ENCODE results near the gene ING3. TPM values are rescaled to one million over a fixed set of nuclear protein-coding genes. Genes with fewer than 3 reads are reported as not detected.

Gene ING3
- total RNA-seq, 1 experiment from 2014 or later = 12.6 TPM

DNA sequence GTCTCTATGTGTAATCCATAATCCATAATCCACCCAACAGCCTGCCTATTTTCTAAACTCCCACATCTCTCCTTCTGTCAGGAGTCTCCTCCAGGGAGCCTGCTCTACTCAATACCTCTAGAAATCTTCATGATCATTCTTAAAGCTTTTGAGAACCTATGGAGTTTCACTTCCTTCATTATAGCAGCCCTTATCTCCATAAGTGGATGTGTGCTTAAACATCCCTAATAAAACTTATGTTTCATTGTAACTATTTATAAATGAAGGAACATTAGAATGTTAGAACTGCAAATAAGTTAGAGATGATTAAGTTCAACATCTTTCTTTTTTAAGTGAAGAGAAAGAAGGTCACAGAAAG lies 46.4 kb downstream of the ING3 start:
- no peaks in the 10 kb centered on the region for H3K36me3 Mint-ChIP-seq

DNA sequence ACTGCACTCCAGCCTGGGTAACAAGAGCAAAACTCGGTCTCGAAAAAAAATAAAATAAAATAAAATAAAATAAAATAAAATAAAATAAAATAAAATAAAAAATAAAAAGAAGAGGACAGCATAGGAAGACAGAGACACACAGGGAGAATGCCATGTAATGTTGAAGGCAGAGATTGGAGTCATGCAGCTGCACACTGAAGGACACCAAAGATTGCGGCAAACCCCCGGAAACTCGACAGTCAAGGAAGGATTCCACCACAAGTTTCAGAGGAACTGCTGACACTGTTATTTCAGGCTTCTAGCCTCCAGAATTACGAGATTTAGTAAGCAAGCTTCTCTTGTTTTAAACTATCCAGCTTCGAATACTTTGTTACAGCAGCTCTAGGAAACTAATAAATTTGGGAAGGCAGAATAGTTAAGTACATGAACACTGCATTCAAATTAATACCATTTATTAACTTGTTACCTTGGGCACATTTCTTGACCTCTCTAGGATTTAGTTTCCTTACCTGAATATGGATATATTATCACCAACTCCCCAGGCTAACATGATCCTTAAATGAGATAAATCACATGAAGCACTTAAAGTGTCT lies 47.4 kb downstream of the ING3 start:
- H3K4me1 Mint-ChIP-seq = peaks cover 11% of the 10 kb centered on the region
- ATAC-seq = no peak
- POLR2A ChIA-PET = no interaction called here
- H3K36me3 Mint-ChIP-seq = no peaks in the 10 kb centered on the region
- no peak for DNase-seq (ENCODE audit: low spot score)
- no peak overlapping the region for H3K27ac Mint-ChIP-seq
- no peaks in the 10 kb centered on the region for H3K9me3 Mint-ChIP-seq
- TF ChIP-seq HMGA2 (CRISPR knock-in tag; IDR thresholded peaks at IDR 0.05) = peak; percentile 72
- TF ChIP-seq, protein P1, sequence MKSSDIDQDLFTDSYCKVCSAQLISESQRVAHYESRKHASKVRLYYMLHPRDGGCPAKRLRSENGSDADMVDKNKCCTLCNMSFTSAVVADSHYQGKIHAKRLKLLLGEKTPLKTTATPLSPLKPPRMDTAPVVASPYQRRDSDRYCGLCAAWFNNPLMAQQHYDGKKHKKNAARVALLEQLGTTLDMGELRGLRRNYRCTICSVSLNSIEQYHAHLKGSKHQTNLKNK (CRISPR knock-in tag; IDR thresholded peaks at IDR 0.05) = no peak
- no peaks in the 10 kb centered on the region for H3K27me3 Mint-ChIP-seq (ENCODE audit: low read depth)
- no peak overlapping the region for H3K4me3 Mint-ChIP-seq
- CTCF ChIA-PET = interaction anchor here (1.2 kb wide), 1 partner anchor 10 kb away, joined by 3 read pairs; the partner anchor contains the start of gene CPED1

More for the DNA sequence above, 46.4 kb downstream of the ING3 start:
- DNase-seq (ENCODE audit: low spot score) (no peak), ATAC-seq (no peak)
- H3K4me1 Mint-ChIP-seq = peaks cover 9% of the 10 kb centered on the region
- no peak overlapping the region for H3K4me3 Mint-ChIP-seq
- H3K27me3 Mint-ChIP-seq (ENCODE audit: low read depth) = no peaks in the 10 kb centered on the region
- H3K9me3 Mint-ChIP-seq = no peaks in the 10 kb centered on the region
- TF ChIP-seq TCF7 (CRISPR knock-in tag; IDR thresholded peaks at IDR 0.05; ENCODE audit: low read depth) (no peak), ZNF423 (CRISPR knock-in tag; IDR thresholded peaks at IDR 0.05) (no peak)
- TF ChIP-seq, protein P2, sequence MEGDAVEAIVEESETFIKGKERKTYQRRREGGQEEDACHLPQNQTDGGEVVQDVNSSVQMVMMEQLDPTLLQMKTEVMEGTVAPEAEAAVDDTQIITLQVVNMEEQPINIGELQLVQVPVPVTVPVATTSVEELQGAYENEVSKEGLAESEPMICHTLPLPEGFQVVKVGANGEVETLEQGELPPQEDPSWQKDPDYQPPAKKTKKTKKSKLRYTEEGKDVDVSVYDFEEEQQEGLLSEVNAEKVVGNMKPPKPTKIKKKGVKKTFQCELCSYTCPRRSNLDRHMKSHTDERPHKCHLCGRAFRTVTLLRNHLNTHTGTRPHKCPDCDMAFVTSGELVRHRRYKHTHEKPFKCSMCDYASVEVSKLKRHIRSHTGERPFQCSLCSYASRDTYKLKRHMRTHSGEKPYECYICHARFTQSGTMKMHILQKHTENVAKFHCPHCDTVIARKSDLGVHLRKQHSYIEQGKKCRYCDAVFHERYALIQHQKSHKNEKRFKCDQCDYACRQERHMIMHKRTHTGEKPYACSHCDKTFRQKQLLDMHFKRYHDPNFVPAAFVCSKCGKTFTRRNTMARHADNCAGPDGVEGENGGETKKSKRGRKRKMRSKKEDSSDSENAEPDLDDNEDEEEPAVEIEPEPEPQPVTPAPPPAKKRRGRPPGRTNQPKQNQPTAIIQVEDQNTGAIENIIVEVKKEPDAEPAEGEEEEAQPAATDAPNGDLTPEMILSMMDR (IDR thresholded peaks at IDR 0.05) = no peak
- ChIA-PET CTCF (no interaction called here), POLR2A (no interaction called here)
- no peak overlapping the region for H3K27ac Mint-ChIP-seq

DNA sequence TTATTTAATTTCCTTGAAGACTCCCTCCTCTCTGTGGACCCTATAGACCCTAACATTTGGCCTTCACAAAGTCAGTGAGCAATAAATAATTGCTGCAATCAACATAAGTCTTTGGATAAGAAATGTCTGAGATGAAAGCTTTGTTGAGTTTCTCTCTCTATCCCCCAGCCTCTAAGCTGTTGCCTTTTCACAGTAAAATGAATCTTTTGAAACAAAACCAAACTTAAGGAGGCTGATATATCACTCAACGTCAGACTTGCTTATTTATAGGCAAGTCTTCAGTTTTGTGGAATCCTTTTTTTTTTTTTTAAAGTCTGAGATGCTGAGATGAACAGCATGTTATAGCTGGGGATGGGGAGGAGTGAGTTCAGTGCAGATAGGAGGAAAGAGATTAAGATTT lies 47.9 kb downstream of the ING3 start:
- Mint-ChIP-seq H3K27me3 (ENCODE audit: low read depth) (no peaks in the 10 kb centered on the region), H3K9me3 (no peaks in the 10 kb centered on the region), H3K4me3 (no peak overlapping the region), H3K27ac (no peak overlapping the region), H3K4me1 (peaks cover 15% of the 10 kb centered on the region), H3K36me3 (no peaks in the 10 kb centered on the region)
- no peak for TF ChIP-seq FOXJ3 (CRISPR knock-in tag; IDR thresholded peaks at IDR 0.05; ENCODE audit: borderline replicate concordance)
- TF ChIP-seq, protein P3, sequence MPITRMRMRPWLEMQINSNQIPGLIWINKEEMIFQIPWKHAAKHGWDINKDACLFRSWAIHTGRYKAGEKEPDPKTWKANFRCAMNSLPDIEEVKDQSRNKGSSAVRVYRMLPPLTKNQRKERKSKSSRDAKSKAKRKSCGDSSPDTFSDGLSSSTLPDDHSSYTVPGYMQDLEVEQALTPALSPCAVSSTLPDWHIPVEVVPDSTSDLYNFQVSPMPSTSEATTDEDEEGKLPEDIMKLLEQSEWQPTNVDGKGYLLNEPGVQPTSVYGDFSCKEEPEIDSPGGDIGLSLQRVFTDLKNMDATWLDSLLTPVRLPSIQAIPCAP (CRISPR knock-in tag; IDR thresholded peaks at IDR 0.05) = no peak
- ATAC-seq (no peak), DNase-seq (ENCODE audit: low spot score) (no peak)
- POLR2A ChIA-PET = no interaction called here
- CTCF ChIA-PET = interaction anchor here (1.2 kb wide), 1 partner anchor 10 kb away, joined by 3 read pairs; the partner anchor contains the start of gene CPED1

DNA sequence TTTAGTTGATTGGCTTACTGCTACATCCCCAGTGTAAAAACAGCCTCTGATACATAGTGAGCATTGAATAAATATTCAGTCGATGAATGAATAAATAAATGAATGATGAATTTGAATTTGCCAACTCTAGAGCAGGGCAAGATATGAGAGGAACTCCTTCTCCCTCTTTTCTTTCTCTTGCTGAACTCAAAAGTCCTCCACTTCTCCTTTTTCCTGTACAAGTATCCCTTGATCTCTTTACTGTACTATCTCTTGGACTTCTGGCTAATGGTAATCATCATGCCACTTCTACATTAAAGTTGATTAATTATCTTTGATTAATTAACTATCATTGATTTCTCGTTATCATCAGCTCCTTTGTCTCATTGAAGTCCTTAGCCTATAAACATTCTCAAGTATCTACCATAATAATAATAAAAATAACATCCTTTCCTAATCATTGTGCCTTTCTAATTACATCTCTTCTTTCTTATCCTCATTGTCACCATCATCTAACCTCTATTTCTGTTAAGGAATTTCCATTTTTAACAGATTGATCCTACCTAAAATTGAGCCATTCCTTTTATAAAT lies 48.5 kb downstream of the ING3 start:
- peaks cover 14% of the 10 kb centered on the region for H3K4me1 Mint-ChIP-seq
- TF ChIP-seq TEAD1 (CRISPR knock-in tag; IDR thresholded peaks at IDR 0.05) = no peak
- TF ChIP-seq MYBL2 (CRISPR knock-in tag; IDR thresholded peaks at IDR 0.05) = no peak
- TF ChIP-seq, protein P4, sequence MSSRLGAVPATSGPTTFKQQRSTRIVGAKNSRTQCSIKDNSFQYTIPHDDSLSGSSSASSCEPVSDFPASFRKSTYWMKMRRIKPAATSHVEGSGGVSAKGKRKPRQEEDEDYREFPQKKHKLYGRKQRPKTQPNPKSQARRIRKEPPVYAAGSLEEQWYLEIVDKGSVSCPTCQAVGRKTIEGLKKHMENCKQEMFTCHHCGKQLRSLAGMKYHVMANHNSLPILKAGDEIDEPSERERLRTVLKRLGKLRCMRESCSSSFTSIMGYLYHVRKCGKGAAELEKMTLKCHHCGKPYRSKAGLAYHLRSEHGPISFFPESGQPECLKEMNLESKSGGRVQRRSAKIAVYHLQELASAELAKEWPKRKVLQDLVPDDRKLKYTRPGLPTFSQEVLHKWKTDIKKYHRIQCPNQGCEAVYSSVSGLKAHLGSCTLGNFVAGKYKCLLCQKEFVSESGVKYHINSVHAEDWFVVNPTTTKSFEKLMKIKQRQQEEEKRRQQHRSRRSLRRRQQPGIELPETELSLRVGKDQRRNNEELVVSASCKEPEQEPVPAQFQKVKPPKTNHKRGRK (CRISPR knock-in tag; IDR thresholded peaks at IDR 0.05; ENCODE audit: borderline replicate concordance) = no peak
- no peak for TF ChIP-seq TCF7 (CRISPR knock-in tag; IDR thresholded peaks at IDR 0.05; ENCODE audit: low read depth)
- TF ChIP-seq, protein P5, sequence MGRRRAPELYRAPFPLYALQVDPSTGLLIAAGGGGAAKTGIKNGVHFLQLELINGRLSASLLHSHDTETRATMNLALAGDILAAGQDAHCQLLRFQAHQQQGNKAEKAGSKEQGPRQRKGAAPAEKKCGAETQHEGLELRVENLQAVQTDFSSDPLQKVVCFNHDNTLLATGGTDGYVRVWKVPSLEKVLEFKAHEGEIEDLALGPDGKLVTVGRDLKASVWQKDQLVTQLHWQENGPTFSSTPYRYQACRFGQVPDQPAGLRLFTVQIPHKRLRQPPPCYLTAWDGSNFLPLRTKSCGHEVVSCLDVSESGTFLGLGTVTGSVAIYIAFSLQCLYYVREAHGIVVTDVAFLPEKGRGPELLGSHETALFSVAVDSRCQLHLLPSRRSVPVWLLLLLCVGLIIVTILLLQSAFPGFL (CRISPR knock-in tag; IDR thresholded peaks at IDR 0.05; ENCODE audit: borderline replicate concordance) = no peak
- no peak for TF ChIP-seq FOXJ3 (CRISPR knock-in tag; IDR thresholded peaks at IDR 0.05; ENCODE audit: borderline replicate concordance)
- TF ChIP-seq, protein P6, sequence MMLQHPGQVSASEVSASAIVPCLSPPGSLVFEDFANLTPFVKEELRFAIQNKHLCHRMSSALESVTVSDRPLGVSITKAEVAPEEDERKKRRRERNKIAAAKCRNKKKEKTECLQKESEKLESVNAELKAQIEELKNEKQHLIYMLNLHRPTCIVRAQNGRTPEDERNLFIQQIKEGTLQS (CRISPR knock-in tag; conservative IDR thresholded peaks at IDR 0.05) = no peak
- TF ChIP-seq, protein P7, sequence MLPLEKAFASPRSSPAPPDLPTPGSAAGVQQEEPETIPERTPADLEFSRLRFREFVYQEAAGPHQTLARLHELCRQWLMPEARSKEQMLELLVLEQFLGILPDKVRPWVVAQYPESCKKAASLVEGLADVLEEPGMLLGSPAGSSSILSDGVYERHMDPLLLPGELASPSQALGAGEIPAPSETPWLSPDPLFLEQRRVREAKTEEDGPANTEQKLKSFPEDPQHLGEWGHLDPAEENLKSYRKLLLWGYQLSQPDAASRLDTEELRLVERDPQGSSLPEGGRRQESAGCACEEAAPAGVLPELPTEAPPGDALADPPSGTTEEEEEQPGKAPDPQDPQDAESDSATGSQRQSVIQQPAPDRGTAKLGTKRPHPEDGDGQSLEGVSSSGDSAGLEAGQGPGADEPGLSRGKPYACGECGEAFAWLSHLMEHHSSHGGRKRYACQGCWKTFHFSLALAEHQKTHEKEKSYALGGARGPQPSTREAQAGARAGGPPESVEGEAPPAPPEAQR (CRISPR knock-in tag; IDR thresholded peaks at IDR 0.05) = no peak
- TF ChIP-seq NFATC4 (CRISPR knock-in tag; IDR thresholded peaks at IDR 0.05) = no peak
- TF ChIP-seq ZNF121 (CRISPR knock-in tag; IDR thresholded peaks at IDR 0.05) = no peak
- no peak for DNase-seq (ENCODE audit: low spot score)
- ChIA-PET CTCF (interaction anchor here (1.2 kb wide), 1 partner anchor 11 kb away, joined by 3 read pairs; the partner anchor contains the start of gene CPED1), POLR2A (no interaction called here)
- H3K27me3 Mint-ChIP-seq (ENCODE audit: low read depth) = no peaks in the 10 kb centered on the region
- no peak overlapping the region for H3K4me3 Mint-ChIP-seq
- H3K36me3 Mint-ChIP-seq = no peaks in the 10 kb centered on the region
- no peak for ATAC-seq
- H3K9me3 Mint-ChIP-seq = no peaks in the 10 kb centered on the region
- H3K27ac Mint-ChIP-seq = no peak overlapping the region
